HEK293T (cell line): Measurements from ENCODE around the gene CCDC83.

Experiments used
- ARNT ChIP-seq: fragments of 450-650 bp; IDR thresholded peaks from 2 replicates; pipeline ENCODE4 v1.6.1; 2017; ENCODE audit warnings: mild to moderate bottlenecking
- BHLHE40 ChIP-seq: fragments of 450-650 bp; IDR thresholded peaks from 2 replicates; pipeline ENCODE4 v1.6.1; 2016; ENCODE audit warnings: mild to moderate bottlenecking, moderate library complexity, borderline replicate concordance
- CTBP1 ChIP-seq: fragments of 450-650 bp; IDR thresholded peaks from 2 replicates; pipeline ENCODE4 v1.6.1; 2016; ENCODE audit warnings: borderline replicate concordance
- ELF4 ChIP-seq: fragments of 450-650 bp; IDR thresholded peaks from 2 replicates; pipeline ENCODE4 v1.6.1; 2017; ENCODE audit warnings: antibody characterized with exemption
- FOXA1 ChIP-seq: fragments of 450-650 bp; IDR thresholded peaks from 2 replicates; pipeline ENCODE4 v1.6.1; 2016; ENCODE audit warnings: mild to moderate bottlenecking
- FOXK2 ChIP-seq: fragments of 450-650 bp; IDR thresholded peaks from 2 replicates; pipeline ENCODE4 v1.6.1; 2016; ENCODE audit warnings: mild to moderate bottlenecking
- FOXM1 ChIP-seq: fragments of 450-650 bp; IDR thresholded peaks from 2 replicates; pipeline ENCODE4 v1.6.1; 2017; ENCODE audit warnings: mild to moderate bottlenecking, borderline replicate concordance
- HDGF ChIP-seq: fragments of 450-650 bp; IDR thresholded peaks from 2 replicates; pipeline ENCODE4 v1.6.1; 2017; ENCODE audit warnings: antibody characterized with exemption, borderline replicate concordance
- L3MBTL2 ChIP-seq: fragments of 450-650 bp; conservative IDR thresholded peaks from 2 replicates; pipeline ENCODE4 v1.6.1; 2016; ENCODE audit warnings: mild to moderate bottlenecking
- LEF1 ChIP-seq: fragments of 450-650 bp; IDR thresholded peaks from 2 replicates; pipeline ENCODE4 v1.6.1; 2017; ENCODE audit warnings: mild to moderate bottlenecking, borderline replicate concordance
- SP1 ChIP-seq: fragments of 450-650 bp; IDR thresholded peaks from 2 replicates; pipeline ENCODE4 v1.6.1; 2017
- SUZ12 ChIP-seq: fragments of 450-650 bp; IDR thresholded peaks from 2 replicates; pipeline ENCODE4 v1.6.1; 2016; ENCODE audit warnings: mild to moderate bottlenecking
- TARDBP ChIP-seq: fragments of 450-650 bp; IDR thresholded peaks from 2 replicates; pipeline ENCODE4 v1.6.1; 2016
- ZNF384 ChIP-seq: fragments of 450-650 bp; IDR thresholded peaks from 2 replicates; pipeline ENCODE4 v1.6.1; 2016

GRCh38 chr11:85947431-85948272, 92.5 kb downstream of the CCDC83 start:
- TF ChIP-seq SP1 = no peak
- no peak for TF ChIP-seq CTBP1
- no peak for TF ChIP-seq SUZ12
- TF ChIP-seq HDGF = no peak
- TF ChIP-seq TARDBP = no peak
- no peak for TF ChIP-seq ELF4
- no peak for TF ChIP-seq FOXA1
- TF ChIP-seq ZNF384 = no peak
- no peak for TF ChIP-seq ARNT
- TF ChIP-seq FOXM1 = no peak
- TF ChIP-seq LEF1 = no peak
- TF ChIP-seq BHLHE40 = no peak
- no peak for TF ChIP-seq FOXK2
- no peak for TF ChIP-seq L3MBTL2
